Measurements from ENCODE around the gene AHRR.
A peak's percentile ranks its signal among the peaks of the same experiment; 100 is the strongest.

The AHRR gene

GRCh38 chr5:366541-367357, 45.2 kb downstream of the AHRR start:
- Histone ChIP-seq H3K79me2 (ENCODE audit: insufficient read depth, low read length) (no peaks in the 10 kb centered on the region), H3K4me2 (ENCODE audit: low read length) (no peak overlapping the region), H3K4me1 (ENCODE audit: insufficient read depth, low read length, severe bottlenecking) (peaks cover 52% of the 10 kb centered on the region), H4K20me1 (ENCODE audit: insufficient read depth, low read length) (no peaks in the 10 kb centered on the region), H3F3A (ENCODE audit: insufficient read depth, low read length) (no peaks in the 10 kb centered on the region), H3K9me2 (ENCODE audit: low read depth, low read length) (no peaks in the 10 kb centered on the region), H3K9me3 (ENCODE audit: low read length) (no peaks in the 10 kb centered on the region), H2AFZ (ENCODE audit: low read length) (no peak overlapping the region), H3K4me3 (ENCODE audit: low read depth, low read length, poor library complexity, severe bottlenecking) (no peak overlapping the region), H3K27me3 (ENCODE audit: insufficient read depth, low read length) (no peaks in the 10 kb centered on the region), H3K36me3 (ENCODE audit: insufficient read depth, low read length) (peaks cover 17% of the 10 kb centered on the region), H3K9ac (ENCODE audit: low read length) (no peak overlapping the region), H3K27ac (ENCODE audit: low read depth, low read length, poor library complexity, severe bottlenecking) (no peak overlapping the region)
- TF ChIP-seq EZH2 (IDR thresholded peaks at IDR 0.05; ENCODE audit: borderline replicate concordance, low read length) (no peak), CTCF (IDR thresholded peaks at IDR 0.05; ENCODE audit: low read length) (no peak)

- no peak overlapping the region for H3K4me3 ChIP-seq (ENCODE audit: low read depth, low read length, poor library complexity, severe bottlenecking)
- peaks cover 60% of the 10 kb centered on the region for H3K4me1 ChIP-seq (ENCODE audit: insufficient read depth, low read length, severe bottlenecking)
- no peaks in the 10 kb centered on the region for H4K20me1 ChIP-seq (ENCODE audit: insufficient read depth, low read length)
- H3K27me3 ChIP-seq (ENCODE audit: insufficient read depth, low read length): no peaks in the 10 kb centered on the region
- H3K4me2 ChIP-seq (ENCODE audit: low read length): no peak overlapping the region
- peaks cover 13% of the 10 kb centered on the region for H3K36me3 ChIP-seq (ENCODE audit: insufficient read depth, low read length)
- H3K9me3 ChIP-seq (ENCODE audit: low read length): no peaks in the 10 kb centered on the region
- TF ChIP-seq EZH2 (IDR thresholded peaks at IDR 0.05; ENCODE audit: borderline replicate concordance, low read length) (no peak), CTCF (IDR thresholded peaks at IDR 0.05; ENCODE audit: low read length) (no peak)
- H3K9me2 ChIP-seq (ENCODE audit: low read depth, low read length): no peaks in the 10 kb centered on the region
- no peaks in the 10 kb centered on the region for H3F3A ChIP-seq (ENCODE audit: insufficient read depth, low read length)
- no peaks in the 10 kb centered on the region for H3K79me2 ChIP-seq (ENCODE audit: insufficient read depth, low read length)
- no peak overlapping the region for H2AFZ ChIP-seq (ENCODE audit: low read length)
- no peak overlapping the region for H3K9ac ChIP-seq (ENCODE audit: low read length)
- peak overlapping the region; percentile 60 for H3K27ac ChIP-seq (ENCODE audit: low read depth, low read length, poor library complexity, severe bottlenecking)
These were observed 46.0 kb downstream of the AHRR start for GRCh38 chr5:367358-368130.

- no peak overlapping the region for H3K4me3 ChIP-seq (ENCODE audit: low read depth, low read length, poor library complexity, severe bottlenecking)
- no peaks in the 10 kb centered on the region for H3K9me3 ChIP-seq (ENCODE audit: low read length)
- H3K27ac ChIP-seq (ENCODE audit: low read depth, low read length, poor library complexity, severe bottlenecking): peak overlapping the region; percentile 60
- TF ChIP-seq EZH2 (IDR thresholded peaks at IDR 0.05; ENCODE audit: borderline replicate concordance, low read length): no peak
- no peak for TF ChIP-seq CTCF (IDR thresholded peaks at IDR 0.05; ENCODE audit: low read length)
- no peak overlapping the region; the same call in 1 of the 2 replicates for H3K9ac ChIP-seq (ENCODE audit: low read length)
- H3K79me2 ChIP-seq (ENCODE audit: insufficient read depth, low read length): no peaks in the 10 kb centered on the region
- no peaks in the 10 kb centered on the region for H3F3A ChIP-seq (ENCODE audit: insufficient read depth, low read length)
- peaks cover 7% of the 10 kb centered on the region; the same call in 1 of the 2 replicates for H3K36me3 ChIP-seq (ENCODE audit: insufficient read depth, low read length)
- peaks cover 68% of the 10 kb centered on the region for H3K4me1 ChIP-seq (ENCODE audit: insufficient read depth, low read length, severe bottlenecking)
- no peaks in the 10 kb centered on the region for H4K20me1 ChIP-seq (ENCODE audit: insufficient read depth, low read length)
- H3K27me3 ChIP-seq (ENCODE audit: insufficient read depth, low read length): no peaks in the 10 kb centered on the region
- H2AFZ ChIP-seq (ENCODE audit: low read length): no peak overlapping the region
- peak overlapping the region; percentile 7; the same call in 1 of the 2 replicates for H3K4me2 ChIP-seq (ENCODE audit: low read length)
- H3K9me2 ChIP-seq (ENCODE audit: low read depth, low read length): no peaks in the 10 kb centered on the region
These were observed 46.9 kb downstream of the AHRR start for GRCh38 chr5:368183-369084.
